Endothelial cell of umbilical vein (primary cell): ENCODE results near the gene MINDY3. TPM values are rescaled to one million over a fixed set of nuclear protein-coding genes. Genes with fewer than 3 reads are reported as not detected.

Source experiments
- BruUV-seq: library from RNA; stranded (reverse); fragments of 400-500 nt; replicated peaks from 2 replicates; lab custom pipeline; 2021; lab: Mats Ljungman, UMichigan
- CTCF ChIA-PET: fragments of 300-600, 350-600 bp; sonication (Branson Sonifier 250); formaldehyde crosslinking; loops from one replicate; lab custom pipeline; 2021; ENCODE audit warnings: antibody characterized with exemption, inconsistent platforms; lab: Charles Lee
- POLR2A ChIA-PET: fragments of 300-600, 350-600 bp; sonication (Branson Sonifier 250); formaldehyde crosslinking; loops from one replicate; lab custom pipeline; 2021; ENCODE audit warnings: antibody characterized with exemption, inconsistent platforms; lab: Charles Lee
- DNase-seq: peaks from one replicate; pipeline ENCODE4 v3.0.0-alpha.2; 2011; ENCODE audit warnings: low read depth, low spot score
- FAIRE-seq: peaks from 2 replicates; lab custom pipeline; 2011; peaks lifted over from hg19 to GRCh38; lab: Jason Lieb, UNC
- H2AFZ ChIP-seq: 2 replicates; pipeline ENCODE4 v1.6.0; 2012; ENCODE audit warnings: low read depth, low read length, control low read depth, inconsistent platforms
- H3K27ac ChIP-seq: 2 replicates; pipeline ENCODE4 v1.5.1; 2011; ENCODE audit warnings: low read depth, mild to moderate bottlenecking, control low read depth, low read length, moderate library complexity; ENCODE audit not compliant: insufficient read depth
- H3K27me3 ChIP-seq, 2 experiments: 2 replicates each; pipeline versions ENCODE4 v1.6.0 to v1.6.1; 2011; ENCODE audit warnings: low read length in 2 of 2, mixed read lengths in 1 of 2; ENCODE audit not compliant: control insufficient read depth in 2 of 2, insufficient read depth in 2 of 2
- H3K36me3 ChIP-seq, 2 experiments: 2 replicates in 1 of 2; 3 replicates in 1 of 2; pipeline ENCODE4 v1.5.1; 2011; ENCODE audit warnings: low read length in 2 of 2, mild to moderate bottlenecking in 1 of 2, moderate library complexity in 1 of 2; ENCODE audit not compliant: control insufficient read depth in 2 of 2, insufficient read depth in 2 of 2; ENCODE audit errors: extremely low read depth in 1 of 2
- H3K4me1 ChIP-seq: 3 replicates; pipeline ENCODE4 v1.5.1; 2011; ENCODE audit warnings: mild to moderate bottlenecking, low read length; ENCODE audit not compliant: control insufficient read depth, insufficient read depth; ENCODE audit errors: extremely low read depth
- H3K4me2 ChIP-seq: 2 replicates; pipeline ENCODE4 v1.6.1; 2011; ENCODE audit warnings: low read length, control low read depth, mixed read lengths; ENCODE audit not compliant: insufficient read depth
- H3K4me3 ChIP-seq, 3 experiments: fragments of 200-600 bp in 1 of 3; sonication (generic), shearing (Covaris generic) in 1 of 3; replicated peaks in 1 of 3; 2 replicates each; pipeline ENCODE4 v1.5.1; 2011 to 2016; ENCODE audit warnings: control low read depth in 3 of 3, low read length in 3 of 3, mild to moderate bottlenecking in 2 of 3, inconsistent platforms in 1 of 3, low read depth in 1 of 3, moderate library complexity in 1 of 3; ENCODE audit not compliant: insufficient read depth in 1 of 3
- H3K79me2 ChIP-seq: 2 replicates; pipeline ENCODE4 v1.6.0; 2012; ENCODE audit warnings: low read length, inconsistent platforms; ENCODE audit not compliant: control insufficient read depth, insufficient read depth
- H3K9ac ChIP-seq: replicated peaks from 2 replicates; pipeline ENCODE3; 2011; ENCODE audit warnings: low read length, control low read depth; ENCODE audit not compliant: insufficient read depth; ENCODE audit errors: extremely low read depth
- H3K9me1 ChIP-seq: replicated peaks from 3 replicates; pipeline ENCODE4 v1.6.0; 2011; ENCODE audit warnings: mild to moderate bottlenecking, low read length; ENCODE audit not compliant: control insufficient read depth, insufficient read depth; ENCODE audit errors: extremely low read depth
- H3K9me3 ChIP-seq: replicated peaks from 2 replicates; pipeline ENCODE4 v1.5.1; 2012; ENCODE audit warnings: low read length, inconsistent platforms; ENCODE audit not compliant: control insufficient read depth, insufficient read depth
- H4K20me1 ChIP-seq: replicated peaks from 2 replicates; pipeline ENCODE3; 2011; ENCODE audit warnings: mild to moderate bottlenecking, low read length; ENCODE audit not compliant: control insufficient read depth, insufficient read depth; ENCODE audit errors: extremely low read depth
- EZH2 ChIP-seq: IDR thresholded peaks from 2 replicates; pipeline ENCODE4 v1.6.1; 2012; ENCODE audit warnings: borderline replicate concordance, low read depth, mild to moderate bottlenecking, moderate library complexity, low read length, inconsistent platforms; ENCODE audit not compliant: severe bottlenecking
- FOS ChIP-seq: IDR thresholded peaks from 2 replicates; pipeline ENCODE4 v1.6.1; 2011; ENCODE audit warnings: mild to moderate bottlenecking, low read length, moderate library complexity, borderline replicate concordance; ENCODE audit not compliant: insufficient read depth
- GATA2 ChIP-seq: IDR thresholded peaks from 2 replicates; pipeline ENCODE4 v1.7.0; 2011; ENCODE audit warnings: low read depth, mild to moderate bottlenecking, moderate library complexity, mixed read lengths, low read length; ENCODE audit not compliant: insufficient read length, insufficient read depth
- JUN ChIP-seq: IDR thresholded peaks from 2 replicates; pipeline ENCODE4 v1.6.1; 2011; ENCODE audit warnings: borderline replicate concordance, low read depth; ENCODE audit not compliant: insufficient read length, insufficient read depth
- MAX ChIP-seq: IDR thresholded peaks from 2 replicates; pipeline ENCODE4 v1.6.1; 2011; ENCODE audit not compliant: insufficient read depth, insufficient read length
- MYC ChIP-seq: IDR thresholded peaks from one replicate; pipeline ENCODE4 v1.6.1; 2011; ENCODE audit warnings: mild to moderate bottlenecking, low read depth, low read length
- POLR2A ChIP-seq: IDR thresholded peaks from 2 replicates; pipeline ENCODE4 v1.6.1; 2012; ENCODE audit warnings: low read depth, mild to moderate bottlenecking, control low read depth, low read length
- POLR2AphosphoS5 ChIP-seq: IDR thresholded peaks from 2 replicates; pipeline ENCODE4 v1.6.1; 2012; ENCODE audit warnings: low read depth, mild to moderate bottlenecking, control low read depth, low read length, moderate library complexity; ENCODE audit not compliant: insufficient read depth
- dilution Hi-C: fragments of 300-500 bp; cut with MboI; formaldehyde crosslinking; loops from one replicate; pipeline ENCODE4 v1.15.0; 2019; ENCODE audit warnings: low sequenced_read_pairs; ENCODE audit not compliant: extremely low pct_ligation_motif_present
- intact Hi-C: fragments of 100-400 bp; cut with micrococcal nuclease; formaldehyde crosslinking; loops from one replicate; pipeline ENCODE4 v1.10.0; 2022
- polyA plus RNA-seq, 4 experiments: library from polyadenylated mRNA; depleted of rRNA in 3 of 4; stranded (reverse) in 3 of 4; unstranded in 1 of 4; fragments of >200 nt; gene quantifications; 2 replicates each; pipeline versions ENCODE4 v1.2.1 to v1.2.3, GENCODE V29; 2011 to 2012; ENCODE audit warnings: missing spikeins in 1 of 4
- total RNA-seq: library from RNA; stranded (reverse); gene quantifications from 2 replicates; pipeline ENCODE4 v1.2.3, GENCODE V29; 2021
- TF ChIP-seq, protein P1 (sequence below), 2 donors: IDR thresholded peaks; 1 replicate in 1 of 2; 2 replicates in 1 of 2; pipeline ENCODE4 v1.5.1; 2011; ENCODE audit warnings: low read length in 2 of 2, mild to moderate bottlenecking in 2 of 2, moderate library complexity in 2 of 2, control low read depth in 1 of 2, inconsistent platforms in 1 of 2, low read depth in 1 of 2; ENCODE audit not compliant: insufficient read depth in 1 of 2; ENCODE audit errors: extremely low read depth in 1 of 2

Gene MINDY3
- total and polyA plus RNA-seq, 2 donors (not counting 3 experiments of a cell fraction or from before 2014, with no cell fraction given): 7.5 to 20.2 TPM

DNA sequence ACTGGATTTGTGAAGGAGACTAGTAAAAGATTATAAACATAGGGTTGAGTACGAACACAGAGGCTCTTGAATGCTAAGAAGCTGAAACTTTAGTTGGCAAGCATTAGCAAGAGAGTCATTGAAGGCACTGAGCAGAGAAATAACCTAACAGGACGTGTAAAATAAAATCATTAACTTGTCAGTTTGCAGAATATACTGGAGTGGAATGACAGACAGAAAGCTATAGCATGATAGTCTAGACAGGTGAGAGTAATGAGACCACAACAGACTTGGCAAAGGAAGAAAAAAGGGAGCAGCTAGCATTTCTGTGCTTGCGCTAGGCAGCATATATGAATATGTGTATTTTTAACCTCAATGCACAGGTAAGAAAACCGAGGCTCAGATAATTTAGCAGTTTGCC, 30.8 kb downstream of the MINDY3 start:
- no peaks in the 10 kb centered on the region for H3K36me3 ChIP-seq
- no peaks in the 10 kb centered on the region for H4K20me1 ChIP-seq
- H3K27ac ChIP-seq: no peak overlapping the region
- ChIA-PET CTCF (no interaction called here), POLR2A (no interaction called here)
- TF ChIP-seq MYC (no peak), FOS (no peak), POLR2A (no peak), POLR2AphosphoS5 (no peak), EZH2 (no peak), JUN (no peak), GATA2 (no peak), MAX (no peak)
- TF ChIP-seq, protein P1, sequence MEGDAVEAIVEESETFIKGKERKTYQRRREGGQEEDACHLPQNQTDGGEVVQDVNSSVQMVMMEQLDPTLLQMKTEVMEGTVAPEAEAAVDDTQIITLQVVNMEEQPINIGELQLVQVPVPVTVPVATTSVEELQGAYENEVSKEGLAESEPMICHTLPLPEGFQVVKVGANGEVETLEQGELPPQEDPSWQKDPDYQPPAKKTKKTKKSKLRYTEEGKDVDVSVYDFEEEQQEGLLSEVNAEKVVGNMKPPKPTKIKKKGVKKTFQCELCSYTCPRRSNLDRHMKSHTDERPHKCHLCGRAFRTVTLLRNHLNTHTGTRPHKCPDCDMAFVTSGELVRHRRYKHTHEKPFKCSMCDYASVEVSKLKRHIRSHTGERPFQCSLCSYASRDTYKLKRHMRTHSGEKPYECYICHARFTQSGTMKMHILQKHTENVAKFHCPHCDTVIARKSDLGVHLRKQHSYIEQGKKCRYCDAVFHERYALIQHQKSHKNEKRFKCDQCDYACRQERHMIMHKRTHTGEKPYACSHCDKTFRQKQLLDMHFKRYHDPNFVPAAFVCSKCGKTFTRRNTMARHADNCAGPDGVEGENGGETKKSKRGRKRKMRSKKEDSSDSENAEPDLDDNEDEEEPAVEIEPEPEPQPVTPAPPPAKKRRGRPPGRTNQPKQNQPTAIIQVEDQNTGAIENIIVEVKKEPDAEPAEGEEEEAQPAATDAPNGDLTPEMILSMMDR (IDR thresholded peaks at IDR 0.05; ENCODE audit: extremely low read depth in 1 of 2, insufficient read depth in 1 of 2, low read depth in 1 of 2, low read length in 2 of 2): no peak
- DNase-seq: no peak
- H3K4me3 ChIP-seq: no peak overlapping the region
- no peaks in the 10 kb centered on the region for H3K4me1 ChIP-seq
- intact Hi-C loops (no loop called here), dilution Hi-C loops (no loop called here)
- no peaks in the 10 kb centered on the region for H3K79me2 ChIP-seq
- no peak overlapping the region for H2AFZ ChIP-seq
- H3K4me2 ChIP-seq: no peak overlapping the region
- no peaks in the 10 kb centered on the region for H3K27me3 ChIP-seq
- no peaks in the 10 kb centered on the region for H3K9me3 ChIP-seq
- BruUV-seq: no TSS peak
- no peaks in the 10 kb centered on the region for H3K9me1 ChIP-seq
- no peak for FAIRE-seq
- H3K9ac ChIP-seq: no peak overlapping the region
